Inferior parietal cortex (tissue), 1 donor: Measurements from ENCODE around the gene BRCA2.

Experiments
- DNase-seq: peaks from one replicate; pipeline ENCODE4 v3.0.0-alpha.2; 2016; ENCODE audit errors: extremely low spot score

Gene BRCA2

GRCh38 chr13:32428581-32429432 is 113.5 kb downstream of the BRCA2 start:
- DNase-seq, result no peak

GRCh38 chr13:32429433-32429909 is 114.2 kb downstream of the BRCA2 start:
- DNase-seq, result no peak

DNA sequence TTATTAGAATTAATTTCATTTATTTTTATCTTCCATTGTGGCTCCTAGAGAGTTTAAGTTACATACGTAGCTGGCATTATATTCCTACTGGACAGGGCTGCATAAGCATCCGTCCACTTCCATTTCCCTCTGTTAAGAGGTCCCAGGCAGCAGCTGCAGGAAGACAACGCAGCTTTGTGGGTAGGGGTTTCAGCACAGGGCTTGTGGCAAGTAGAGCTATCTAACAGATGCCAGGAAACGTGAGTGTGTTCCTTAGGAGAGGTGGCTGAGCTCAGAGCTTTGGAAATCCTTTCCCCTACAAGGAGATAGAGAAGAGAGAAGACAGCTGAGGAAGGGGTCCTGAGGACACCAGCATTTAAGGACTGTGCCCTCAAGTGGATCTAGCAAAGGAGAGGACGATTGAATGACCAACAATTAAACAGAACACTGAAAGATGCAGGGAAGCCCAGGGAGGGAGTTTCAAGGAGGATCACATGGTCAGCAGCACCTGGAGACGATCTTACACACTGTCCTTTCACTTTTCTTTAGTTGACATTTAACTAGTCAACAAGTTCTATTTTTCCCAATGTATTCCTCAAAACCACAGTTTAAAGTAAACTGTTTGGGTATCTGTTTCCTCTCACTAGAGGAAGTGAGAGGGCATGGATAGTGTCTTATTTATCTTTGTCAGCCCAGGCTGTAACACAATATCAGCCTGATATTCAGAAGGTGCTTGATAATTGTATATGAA is 114.9 kb downstream of the BRCA2 start:
- no peak for DNase-seq

- DNase-seq, result no peak
These were observed 116.1 kb downstream of the BRCA2 start for GRCh38 chr13:32431361-32431760.

DNA sequence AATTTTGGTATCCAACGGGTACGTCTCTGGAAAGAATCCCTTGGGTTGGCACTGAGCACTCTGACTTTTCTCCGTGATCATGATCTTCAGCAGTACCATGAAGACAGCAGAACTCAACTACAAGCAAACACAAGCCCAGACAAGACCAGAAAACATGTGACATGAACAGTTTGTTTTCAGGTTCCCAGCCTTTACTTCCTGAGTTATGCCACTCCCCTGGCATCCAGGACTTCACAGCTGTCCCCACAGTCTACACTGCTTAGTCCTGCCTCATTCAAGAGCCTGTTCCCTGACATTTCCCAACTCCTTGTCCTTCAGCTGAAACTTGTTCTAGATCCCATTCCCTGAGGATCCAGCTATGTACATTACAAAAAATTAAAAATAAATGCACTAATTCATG is 117.5 kb downstream of the BRCA2 start:
- no peak for DNase-seq

- DNase-seq, result no peak
These were observed 123.6 kb downstream of the BRCA2 start for GRCh38 chr13:32438871-32439270.

DNA sequence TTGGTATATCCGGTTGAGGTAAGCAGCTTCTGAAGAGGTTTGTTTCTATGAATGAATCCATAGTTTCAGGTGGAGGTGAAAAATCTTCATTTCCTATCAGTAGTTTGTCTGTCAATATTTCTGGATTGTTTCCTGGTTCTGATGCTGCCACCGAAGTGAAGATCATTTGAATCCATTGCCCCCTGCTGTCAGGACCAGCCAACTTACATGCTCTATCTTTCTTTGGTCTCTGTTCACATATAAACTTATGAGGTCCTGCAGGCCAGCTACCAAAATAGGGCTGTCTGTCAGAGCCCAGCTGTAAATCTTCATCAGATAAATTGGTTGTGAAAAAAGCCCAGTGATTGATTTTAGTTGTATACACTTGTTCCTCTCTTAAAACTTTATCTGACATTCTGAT is 127.8 kb downstream of the BRCA2 start:
- DNase-seq, result no peak

GRCh38 chr13:32445461-32445860 is 130.2 kb downstream of the BRCA2 start:
- DNase-seq, result no peak

GRCh38 chr13:32446220-32446619 is 130.9 kb downstream of the BRCA2 start:
- no peak for DNase-seq

- DNase-seq, result no peak
These were observed 131.6 kb downstream of the BRCA2 start for GRCh38 chr13:32446773-32447465.

DNA sequence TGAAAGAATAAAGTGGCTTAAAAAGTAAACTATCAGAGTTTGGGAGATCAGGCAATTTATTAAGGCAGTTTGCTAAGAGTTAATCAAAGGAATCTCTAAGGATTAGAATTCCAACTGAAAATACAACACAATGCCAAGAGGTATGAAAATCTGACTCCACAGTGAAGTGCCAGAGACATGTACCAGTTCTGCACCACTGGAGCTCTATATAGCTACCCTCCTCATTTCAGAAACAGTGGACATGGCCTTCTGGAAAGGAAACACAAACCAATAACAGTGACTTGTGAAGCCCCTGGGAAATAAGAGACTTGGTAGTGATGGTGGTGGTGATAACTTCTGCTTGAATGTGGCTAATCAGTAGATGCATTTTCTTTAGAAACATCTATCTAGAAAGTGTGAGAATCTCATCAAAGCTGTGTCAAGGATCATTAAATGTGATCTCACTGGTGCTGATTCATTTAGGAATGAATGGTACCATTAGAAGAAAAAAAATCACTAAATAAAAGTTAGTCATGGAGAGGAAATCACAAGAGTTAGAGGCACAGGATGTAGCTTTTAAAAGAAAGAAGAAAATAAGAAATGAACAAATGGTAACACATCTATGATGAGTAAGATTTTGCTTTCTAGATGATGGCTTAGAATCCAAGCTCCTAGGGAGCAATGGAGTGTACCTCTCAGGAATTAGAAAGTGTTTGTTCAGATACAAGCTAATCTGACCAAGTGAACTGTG is 132.8 kb downstream of the BRCA2 start:
- DNase-seq, result no peak

GRCh38 chr13:32448972-32449371 is 133.7 kb downstream of the BRCA2 start:
- no peak for DNase-seq
